Parathyroid adenoma (tissue), 2 donors: ENCODE measurements around the gene TMEM81.

Experiments
- H2AFZ ChIP-seq: fragments of 300-600 bp; sonication (generic); one replicate; pipeline ENCODE4 v1.7.0; 2017; ENCODE audit warnings: antibody characterized with exemption, mild to moderate bottlenecking
- H3K27ac ChIP-seq: fragments of 300-600 bp; sonication (generic); one replicate; pipeline ENCODE4 v1.7.0; 2017
- H3K27me3 ChIP-seq: fragments of 300-600 bp; sonication (generic); one replicate; pipeline ENCODE4 v1.7.0; 2017; ENCODE audit warnings: low read length; ENCODE audit not compliant: control insufficient read depth, insufficient read depth
- H3K36me3 ChIP-seq: fragments of 300-600 bp; sonication (generic); one replicate; pipeline ENCODE4 v1.7.0; 2017; ENCODE audit warnings: low read length; ENCODE audit not compliant: control insufficient read depth, insufficient read depth
- H3K4me1 ChIP-seq: fragments of 300-600 bp; sonication (generic); one replicate; pipeline ENCODE4 v1.7.0; 2017; ENCODE audit warnings: control low read depth
- H3K4me2 ChIP-seq: fragments of 300-600 bp; sonication (generic); one replicate; pipeline ENCODE4 v1.7.0; 2017; ENCODE audit warnings: low read length
- H3K4me3 ChIP-seq: fragments of 300-600 bp; sonication (generic); one replicate; pipeline ENCODE4 v1.7.0; 2017; ENCODE audit warnings: low read depth, low read length
- H3K79me2 ChIP-seq: fragments of 300-600 bp; sonication (generic); one replicate; pipeline ENCODE4 v1.7.0; 2017; ENCODE audit warnings: control low read depth
- H3K9ac ChIP-seq: fragments of 300-600 bp; sonication (generic); one replicate; pipeline ENCODE4 v1.7.0; 2017; ENCODE audit warnings: mild to moderate bottlenecking
- H3K9me3 ChIP-seq: fragments of 300-600 bp; sonication (generic); one replicate; pipeline ENCODE4 v1.7.0; 2017; ENCODE audit warnings: low read length; ENCODE audit not compliant: control insufficient read depth
- TF ChIP-seq, protein P1 (sequence below): fragments of 300-600 bp; sonication (generic); IDR thresholded peaks from one replicate; pipeline ENCODE4 v1.7.0; 2017; ENCODE audit warnings: antibody characterized with exemption, mild to moderate bottlenecking
- donor health status: primary hyperparathyroidism.

The TMEM81 gene

DNA sequence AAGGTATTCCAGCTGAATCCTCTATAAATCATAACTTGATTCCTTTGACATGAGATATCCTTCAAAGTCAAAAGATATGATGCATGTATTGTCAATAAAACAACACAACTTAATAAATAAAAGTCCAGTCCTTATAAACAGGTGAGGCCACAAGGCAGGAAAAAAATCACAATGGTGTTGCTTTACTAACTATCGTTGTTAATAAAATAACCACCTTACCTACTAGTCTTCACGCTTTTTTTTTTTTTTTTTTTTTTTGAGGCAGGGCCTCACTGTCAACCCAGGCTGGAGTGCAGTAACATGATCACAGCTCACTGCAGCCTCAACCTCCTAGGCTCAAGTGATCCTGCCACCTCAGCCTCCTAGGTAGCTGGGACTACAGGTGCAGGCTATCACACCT is at the start of gene TMEM81:
Gene TMEM81 (minus strand): TSS at position 101 of the 400 bp plus-strand sequence. CDS start 140 bp downstream, outside the sequence.
- Histone ChIP-seq H3K4me1 (no peaks in the 10 kb centered on the region), H3K36me3 (no peaks in the 10 kb centered on the region), H3K4me3 (no peak within 1 kb of the TSS), H2AFZ (no peak within 1 kb of the TSS), H3K79me2 (no peaks in the 10 kb centered on the region), H3K4me2 (no peak within 1 kb of the TSS), H3K9me3 (no peaks in the 10 kb centered on the region), H3K9ac (no peak within 1 kb of the TSS), H3K27ac (no peak within 1 kb of the TSS), H3K27me3 (no peaks in the 10 kb centered on the region)
- TF ChIP-seq, protein P1, sequence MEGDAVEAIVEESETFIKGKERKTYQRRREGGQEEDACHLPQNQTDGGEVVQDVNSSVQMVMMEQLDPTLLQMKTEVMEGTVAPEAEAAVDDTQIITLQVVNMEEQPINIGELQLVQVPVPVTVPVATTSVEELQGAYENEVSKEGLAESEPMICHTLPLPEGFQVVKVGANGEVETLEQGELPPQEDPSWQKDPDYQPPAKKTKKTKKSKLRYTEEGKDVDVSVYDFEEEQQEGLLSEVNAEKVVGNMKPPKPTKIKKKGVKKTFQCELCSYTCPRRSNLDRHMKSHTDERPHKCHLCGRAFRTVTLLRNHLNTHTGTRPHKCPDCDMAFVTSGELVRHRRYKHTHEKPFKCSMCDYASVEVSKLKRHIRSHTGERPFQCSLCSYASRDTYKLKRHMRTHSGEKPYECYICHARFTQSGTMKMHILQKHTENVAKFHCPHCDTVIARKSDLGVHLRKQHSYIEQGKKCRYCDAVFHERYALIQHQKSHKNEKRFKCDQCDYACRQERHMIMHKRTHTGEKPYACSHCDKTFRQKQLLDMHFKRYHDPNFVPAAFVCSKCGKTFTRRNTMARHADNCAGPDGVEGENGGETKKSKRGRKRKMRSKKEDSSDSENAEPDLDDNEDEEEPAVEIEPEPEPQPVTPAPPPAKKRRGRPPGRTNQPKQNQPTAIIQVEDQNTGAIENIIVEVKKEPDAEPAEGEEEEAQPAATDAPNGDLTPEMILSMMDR: no peak

GRCh38 chr1:205133287-205133686 is 49.0 kb upstream of the TMEM81 start:
- TF ChIP-seq, protein P1: no peak
- no peak overlapping the region for H3K9ac ChIP-seq

GRCh38 chr1:205129447-205130029 is 45.3 kb upstream of the TMEM81 start:
- H3K4me1 ChIP-seq: no peaks in the 10 kb centered on the region
- no peak overlapping the region for H2AFZ ChIP-seq
- no peak overlapping the region for H3K27ac ChIP-seq
- no peak overlapping the region for H3K4me3 ChIP-seq
- H3K9ac ChIP-seq: no peak overlapping the region
- H3K27me3 ChIP-seq: no peaks in the 10 kb centered on the region
- no peaks in the 10 kb centered on the region for H3K79me2 ChIP-seq
- H3K4me2 ChIP-seq: no peak overlapping the region
- no peaks in the 10 kb centered on the region for H3K9me3 ChIP-seq
- TF ChIP-seq, protein P1: no peak
- H3K36me3 ChIP-seq: no peaks in the 10 kb centered on the region

More at GRCh38 chr1:205133287-205133686, 49.0 kb upstream of the TMEM81 start:
- H3K79me2 ChIP-seq: no peaks in the 10 kb centered on the region
- no peaks in the 10 kb centered on the region for H3K27me3 ChIP-seq
- no peaks in the 10 kb centered on the region for H3K36me3 ChIP-seq
- H3K9me3 ChIP-seq: no peaks in the 10 kb centered on the region
- no peak overlapping the region for H3K4me2 ChIP-seq
- no peaks in the 10 kb centered on the region for H3K4me1 ChIP-seq
- no peak overlapping the region for H2AFZ ChIP-seq
- no peak overlapping the region for H3K27ac ChIP-seq
- H3K4me3 ChIP-seq: no peak overlapping the region

DNA sequence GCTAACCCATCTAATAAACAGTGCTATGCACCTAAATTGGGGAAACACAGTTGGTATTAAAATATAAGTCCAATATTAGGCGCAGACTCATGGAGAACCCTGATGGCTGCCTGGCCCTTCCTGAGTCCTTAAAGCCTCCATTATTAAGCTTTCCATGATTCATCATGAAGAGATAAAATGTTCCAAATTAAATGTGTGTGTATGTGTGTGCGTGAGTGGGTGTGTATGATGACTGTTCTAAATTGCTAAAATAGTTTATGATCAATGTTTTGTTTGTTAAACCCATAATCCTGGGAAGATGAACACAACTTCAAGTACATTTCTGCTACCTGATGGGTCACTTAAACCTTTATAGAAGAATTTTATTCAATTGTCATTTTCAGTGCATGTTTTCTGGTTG is 43.8 kb upstream of the TMEM81 start:
- Histone ChIP-seq H3K9me3 (no peaks in the 10 kb centered on the region), H3K4me2 (no peak overlapping the region), H3K4me1 (no peaks in the 10 kb centered on the region), H3K4me3 (no peak overlapping the region), H3K79me2 (no peaks in the 10 kb centered on the region), H3K27ac (no peak overlapping the region), H3K9ac (no peak overlapping the region), H2AFZ (no peak overlapping the region), H3K27me3 (no peaks in the 10 kb centered on the region), H3K36me3 (no peaks in the 10 kb centered on the region)
- TF ChIP-seq, protein P1: no peak

GRCh38 chr1:205127646-205128045 is 43.4 kb upstream of the TMEM81 start:
- no peak overlapping the region for H3K4me2 ChIP-seq
- TF ChIP-seq, protein P1: no peak
- H3K9me3 ChIP-seq: no peaks in the 10 kb centered on the region
- no peaks in the 10 kb centered on the region for H3K4me1 ChIP-seq
- H3K4me3 ChIP-seq: no peak overlapping the region
- H3K79me2 ChIP-seq: no peaks in the 10 kb centered on the region
- no peak overlapping the region for H3K9ac ChIP-seq
- H3K36me3 ChIP-seq: no peaks in the 10 kb centered on the region
- H2AFZ ChIP-seq: no peak overlapping the region
- no peaks in the 10 kb centered on the region for H3K27me3 ChIP-seq
- no peak overlapping the region for H3K27ac ChIP-seq
